ENCODE results near the gene RALB. TPM values are rescaled to one million over a fixed set of nuclear protein-coding genes. Genes with fewer than 3 reads are reported as not detected.

RALB gene
- total and polyA plus RNA-seq, 2 experiments from 2014 or later, result 15.2 to 17.4 TPM

GRCh38 chr2:120278901-120279300 lies 26.2 kb downstream of the RALB start:
- Histone ChIP-seq H3K36me3 (ENCODE audit: insufficient read depth) (0 out of 2 replicates have a peak, but pooled peaks cover 4% of the 10 kb centered on the region), H3K9me2 (ENCODE audit: insufficient read depth) (peaks cover 5% of the 10 kb centered on the region; the same call in 1 of the 2 replicates), H3F3A (replicated peaks; ENCODE audit: low read depth) (0 out of 2 replicates have a peak, but pooled peaks cover 7% of the 10 kb centered on the region), H3K79me2 (replicated peaks; ENCODE audit: insufficient read depth) (peaks cover 6% of the 10 kb centered on the region; the same call in 1 of the 2 replicates), H4K20me1 (replicated peaks; ENCODE audit: insufficient read depth) (no peaks in the 10 kb centered on the region), H3K4me3 (no peak overlapping the region), H3K27me3 (ENCODE audit: insufficient read depth) (no peaks in the 10 kb centered on the region), H3K4me2 (no peak overlapping the region), H3K27ac (ENCODE audit: low read depth) (no peak overlapping the region), H3K4me1 (ENCODE audit: insufficient read depth) (peaks cover 6% of the 10 kb centered on the region; the same call in 1 of the 2 replicates), H2AFZ (no peak overlapping the region)
- H3K9me3 Mint-ChIP-seq, result peaks cover 12% of the 10 kb centered on the region
- peaks cover 11% of the 10 kb centered on the region for H3K27me3 Mint-ChIP-seq (ENCODE audit: insufficient read depth, low read depth, poor library complexity)
- peaks cover 19% of the 10 kb centered on the region; the same call in 2 of the 3 replicates for H3K36me3 Mint-ChIP-seq (ENCODE audit: low read depth)
- H3K27ac Mint-ChIP-seq, result no peak overlapping the region
- no peak for DNase-seq (ENCODE audit: low spot score)
- no peak for ATAC-seq
- TF ChIP-seq JUNB (IDR thresholded peaks at IDR 0.05; ENCODE audit: unreplicated experiment) (no peak), ZNF114 (CRISPR knock-in tag; IDR thresholded peaks at IDR 0.05) (no peak), CTCF (conservative IDR thresholded peaks at IDR 0.05; ENCODE audit: low read depth in 2 of 2) (no peak), POLR2AphosphoS5 (IDR thresholded peaks at IDR 0.05; ENCODE audit: low read depth) (no peak), CREB1 (CRISPR knock-in tag; IDR thresholded peaks at IDR 0.05; ENCODE audit: low read depth) (no peak), ETS1 (IDR thresholded peaks at IDR 0.05) (no peak), REST (IDR thresholded peaks at IDR 0.05; ENCODE audit: unreplicated experiment) (no peak), EZH2 (IDR thresholded peaks at IDR 0.05; ENCODE audit: low read depth, unreplicated experiment) (no peak)
- H3K4me3 Mint-ChIP-seq, result no peak overlapping the region
- peaks cover 10% of the 10 kb centered on the region for H3K4me1 Mint-ChIP-seq

- peaks cover 9% of the 10 kb centered on the region for H3K27me3 Mint-ChIP-seq (ENCODE audit: insufficient read depth, low read depth, poor library complexity)
- no peaks in the 10 kb centered on the region for H4K20me1 ChIP-seq (replicated peaks; ENCODE audit: insufficient read depth)
- H2AFZ ChIP-seq, result no peak overlapping the region
- no peak overlapping the region for H3K27ac Mint-ChIP-seq
- no peak for DNase-seq (ENCODE audit: low spot score)
- H3K9me3 Mint-ChIP-seq, result peaks cover 11% of the 10 kb centered on the region
- H3K4me1 Mint-ChIP-seq, result peaks cover 11% of the 10 kb centered on the region
- peaks cover 9% of the 10 kb centered on the region for H3K4me1 ChIP-seq (ENCODE audit: insufficient read depth)
- H3K79me2 ChIP-seq (replicated peaks; ENCODE audit: insufficient read depth), result peaks cover 6% of the 10 kb centered on the region; the same call in 1 of the 2 replicates
- H3K27ac ChIP-seq (ENCODE audit: low read depth), result no peak overlapping the region
- peaks cover 5% of the 10 kb centered on the region; the same call in 1 of the 2 replicates for H3K9me2 ChIP-seq (ENCODE audit: insufficient read depth)
- no peaks in the 10 kb centered on the region for H3K27me3 ChIP-seq (ENCODE audit: insufficient read depth)
- H3K4me3 Mint-ChIP-seq, result no peak overlapping the region
- no peak for ATAC-seq
- no peak overlapping the region for H3K4me3 ChIP-seq
- 0 out of 2 replicates have a peak, but pooled peaks cover 7% of the 10 kb centered on the region for H3F3A ChIP-seq (replicated peaks; ENCODE audit: low read depth)
- no peak overlapping the region for H3K4me2 ChIP-seq
- H3K36me3 Mint-ChIP-seq (ENCODE audit: low read depth), result peaks cover 19% of the 10 kb centered on the region; the same call in 2 of the 3 replicates
- 0 out of 2 replicates have a peak, but pooled peaks cover 4% of the 10 kb centered on the region for H3K36me3 ChIP-seq (ENCODE audit: insufficient read depth)
- TF ChIP-seq CTCF (conservative IDR thresholded peaks at IDR 0.05; ENCODE audit: low read depth in 2 of 2) (no peak), CREB1 (CRISPR knock-in tag; IDR thresholded peaks at IDR 0.05; ENCODE audit: low read depth) (no peak), ZNF331 (CRISPR knock-in tag; IDR thresholded peaks at IDR 0.05; ENCODE audit: low read depth) (no peak), NANOG (IDR thresholded peaks at IDR 0.05; ENCODE audit: borderline replicate concordance) (no peak), ETS1 (IDR thresholded peaks at IDR 0.05) (no peak), EZH2 (IDR thresholded peaks at IDR 0.05; ENCODE audit: low read depth, unreplicated experiment) (no peak)
Observed at GRCh38 chr2:120279708-120280107, 27.1 kb downstream of the RALB start.

Data from GM23338 (cell line).